Neural cell (in vitro differentiated cells): ENCODE measurements around the gene ADCY4.

Experiments
- CTCF ChIP-seq: fragments of 450-650 bp; IDR thresholded peaks from 2 replicates; pipeline ENCODE4 v1.5.1; 2014; ENCODE audit warnings: antibody characterized with exemption, mild to moderate bottlenecking, moderate library complexity; ENCODE audit not compliant: poor library complexity, severe bottlenecking
- POLR2AphosphoS5 ChIP-seq: IDR thresholded peaks from 2 replicates; pipeline ENCODE4 v1.6.1; 2012

GRCh38 chr14:24285351-24285750 is 49.5 kb downstream of the ADCY4 start:
- TF ChIP-seq CTCF (no peak), POLR2AphosphoS5 (no peak)
